Mucosa of gallbladder (tissue), 1 donor: Measurements from ENCODE around the gene PLIN4. TPM values are rescaled to one million over a fixed set of nuclear protein-coding genes. Genes with fewer than 3 reads are reported as not detected.

ENCODE experiments used
- DNase-seq: peaks from one replicate; pipeline ENCODE4 v3.0.0-alpha.2; 2020; ENCODE audit warnings: low spot score
- total RNA-seq: library from RNA; stranded (reverse); gene quantifications from one replicate; pipeline ENCODE4 v1.2.1, GENCODE V29; 2021
- donor health status: DM: no; HTN: no; CAD: no.

PLIN4 gene
- total RNA-seq, 1 donor from 2014 or later = 36.4 TPM

DNA sequence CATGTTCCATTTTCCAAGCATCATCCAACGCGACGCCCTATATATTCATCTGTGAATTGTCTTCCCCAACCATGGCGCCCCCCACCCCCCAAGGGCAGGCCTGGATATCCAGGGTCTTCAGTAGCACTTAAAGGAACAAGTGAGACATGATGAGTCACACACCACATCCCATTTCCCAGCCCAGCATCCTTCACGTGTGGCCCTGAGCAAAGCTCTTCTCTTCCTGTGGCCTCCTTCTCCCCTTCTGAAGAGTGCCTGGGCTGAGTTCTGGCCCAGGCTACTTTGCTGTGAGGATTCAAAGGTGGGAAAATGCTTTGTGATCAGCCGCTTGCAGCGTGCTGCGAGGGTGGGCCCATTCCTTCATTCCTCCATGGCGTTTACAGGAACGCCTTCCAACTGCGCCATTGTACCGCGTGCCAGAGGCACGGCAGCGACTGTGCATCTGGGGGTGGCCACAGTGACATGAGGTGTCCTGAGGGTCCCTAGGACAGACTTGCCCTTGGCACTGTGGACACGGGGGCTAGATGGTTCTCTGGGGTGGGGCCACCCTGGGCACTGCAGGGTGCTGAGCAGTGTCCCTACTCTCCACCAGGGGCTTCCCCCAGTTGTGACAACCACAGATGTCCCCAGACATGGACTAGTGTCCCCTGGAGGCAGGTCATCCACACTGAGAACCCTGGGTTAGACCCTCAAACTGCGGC lies 11.7 kb downstream of the PLIN4 start:
- DNase-seq = no peak

- no peak for DNase-seq
These were observed 12.5 kb downstream of the PLIN4 start for GRCh38 chr19:4505570-4506448.

- DNase-seq = no peak
These were observed 13.3 kb downstream of the PLIN4 start for GRCh38 chr19:4504891-4505569.

DNA sequence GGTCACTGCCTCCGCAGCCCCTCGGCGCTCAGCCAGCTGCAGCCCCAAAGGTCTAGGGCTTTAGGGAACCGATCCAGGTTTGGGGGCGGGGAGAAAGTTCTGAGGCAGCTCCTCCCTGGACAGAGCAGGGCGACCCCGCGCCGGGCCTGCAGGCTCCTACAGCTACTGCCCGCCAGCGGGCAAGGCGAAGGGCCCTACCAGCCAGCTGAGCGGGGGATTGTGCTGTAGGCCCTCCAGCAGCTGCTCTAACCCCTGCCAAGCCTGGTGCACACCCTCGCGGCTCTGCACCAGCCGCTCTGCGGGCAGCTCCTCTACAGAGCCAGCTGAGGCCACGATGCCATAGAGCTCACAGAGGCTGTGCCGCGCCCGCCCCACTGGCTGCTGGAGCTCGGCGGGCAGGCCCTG lies 14.0 kb downstream of the PLIN4 start:
- no peak for DNase-seq

DNA sequence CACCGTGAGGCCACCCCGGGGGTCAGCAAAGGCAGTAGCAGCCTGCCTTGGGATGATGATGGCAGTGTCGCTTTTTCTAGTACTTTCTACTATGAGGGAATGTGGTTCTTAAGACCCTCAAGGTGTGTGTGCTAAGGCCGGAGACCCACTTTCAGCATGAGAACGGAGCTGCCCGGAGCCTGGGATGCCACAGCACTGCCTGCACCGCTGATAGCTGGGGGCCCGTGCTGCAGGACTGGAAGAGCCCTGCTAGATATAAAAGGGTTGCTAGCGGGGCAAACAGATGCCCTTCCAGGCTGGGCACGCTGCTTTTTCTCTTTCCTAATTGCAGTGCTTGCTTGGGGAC lies 14.5 kb downstream of the PLIN4 start:
- no peak for DNase-seq

DNA sequence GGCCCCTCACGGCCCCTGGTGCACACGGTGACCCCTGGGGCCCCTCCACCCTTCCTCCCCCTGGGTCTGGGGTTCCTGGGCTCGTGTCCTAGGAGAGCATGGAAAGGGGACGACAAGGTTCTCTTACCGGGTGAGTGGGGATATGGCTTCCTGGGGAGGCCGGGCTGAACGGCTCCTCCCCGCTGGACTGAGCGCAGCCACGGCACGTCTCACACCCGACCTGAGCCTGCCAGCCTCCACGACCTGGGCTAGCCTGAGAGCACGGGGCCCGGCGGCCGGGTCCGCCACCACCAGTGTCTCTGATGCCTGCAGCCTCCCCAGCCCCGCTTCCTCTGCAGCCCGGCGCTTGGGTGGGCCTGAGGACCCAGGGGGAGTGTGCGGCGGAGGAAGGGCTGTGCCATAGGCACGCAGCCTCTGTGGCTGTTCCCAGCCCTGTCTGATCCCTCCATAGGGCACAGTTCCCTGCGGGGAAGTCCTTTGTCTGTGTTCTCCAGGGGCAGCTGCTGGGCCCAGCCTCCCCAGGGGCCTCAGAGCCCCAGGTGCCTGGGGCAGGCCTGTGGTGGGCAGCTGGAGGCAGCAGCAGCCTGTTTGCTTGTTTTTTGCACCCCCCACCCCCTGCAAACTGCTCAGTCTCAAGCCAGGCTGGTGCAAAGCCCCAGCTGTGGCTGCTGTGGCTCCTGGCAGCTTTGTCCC lies 15.0 kb downstream of the PLIN4 start:
- no peak for DNase-seq

- no peak for DNase-seq
These were observed 15.8 kb downstream of the PLIN4 start for GRCh38 chr19:4502282-4503131.

DNA sequence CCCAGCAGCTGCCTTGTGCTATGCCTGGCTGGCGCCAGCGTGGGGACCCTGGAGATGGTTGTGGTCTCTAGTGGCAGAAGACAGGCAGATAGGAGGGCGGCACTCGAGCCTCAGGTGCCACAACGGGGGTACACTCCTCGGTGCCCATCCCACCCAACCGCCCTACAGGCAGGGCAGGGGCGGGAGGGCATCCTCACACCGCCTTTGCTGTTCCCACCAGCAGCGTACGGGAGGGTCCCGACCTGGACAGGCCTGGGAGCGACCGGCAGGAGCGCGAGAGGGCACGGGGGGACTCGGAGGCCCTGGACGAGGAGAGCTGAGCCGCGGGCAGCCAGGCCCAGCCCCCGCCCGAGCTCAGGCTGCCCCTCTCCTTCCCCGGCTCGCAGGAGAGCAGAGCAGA lies 16.6 kb downstream of the PLIN4 start:
- DNase-seq = no peak

GRCh38 chr19:4500841-4501591 lies 17.3 kb downstream of the PLIN4 start:
- no peak for DNase-seq

DNA sequence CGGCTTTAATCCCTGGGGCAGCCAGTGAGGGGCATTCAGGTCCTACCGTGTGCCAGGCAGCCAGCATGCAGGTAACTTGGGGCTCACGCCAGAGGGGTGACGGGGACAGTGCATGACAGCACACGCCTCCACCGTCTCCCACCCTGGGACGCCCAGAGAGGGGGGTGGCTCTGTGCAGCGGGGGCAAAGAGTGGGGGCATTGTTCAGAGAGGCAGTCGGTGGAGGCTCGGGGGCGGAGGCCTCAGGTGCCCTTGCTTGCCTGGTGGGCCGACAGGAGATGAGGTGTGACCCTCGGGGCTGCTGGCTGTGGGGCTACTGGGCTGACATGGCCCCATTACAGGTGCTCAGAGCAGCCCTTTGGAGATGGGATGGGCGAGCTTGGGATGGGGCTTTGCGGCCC lies 18.4 kb downstream of the PLIN4 start:
- no peak for DNase-seq

DNA sequence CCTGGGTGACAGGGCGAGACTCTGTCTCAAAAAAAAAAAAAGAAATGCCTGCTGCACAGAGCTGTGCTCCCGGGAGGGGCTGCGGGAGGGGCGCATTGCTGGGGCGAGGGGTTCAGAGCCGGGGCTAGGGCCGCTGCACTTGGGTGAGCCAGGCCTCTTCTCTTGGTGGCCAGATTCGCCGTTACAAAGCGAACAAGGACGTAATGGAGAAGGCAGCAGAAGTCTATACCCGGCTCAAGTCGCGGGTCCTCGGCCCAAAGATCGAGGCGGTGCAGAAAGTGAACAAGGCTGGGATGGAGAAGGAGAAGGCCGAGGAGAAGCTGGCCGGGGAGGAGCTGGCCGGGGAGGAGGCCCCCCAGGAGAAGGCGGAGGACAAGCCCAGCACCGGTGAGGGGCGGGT lies 19.0 kb downstream of the PLIN4 start:
- no peak for DNase-seq

DNA sequence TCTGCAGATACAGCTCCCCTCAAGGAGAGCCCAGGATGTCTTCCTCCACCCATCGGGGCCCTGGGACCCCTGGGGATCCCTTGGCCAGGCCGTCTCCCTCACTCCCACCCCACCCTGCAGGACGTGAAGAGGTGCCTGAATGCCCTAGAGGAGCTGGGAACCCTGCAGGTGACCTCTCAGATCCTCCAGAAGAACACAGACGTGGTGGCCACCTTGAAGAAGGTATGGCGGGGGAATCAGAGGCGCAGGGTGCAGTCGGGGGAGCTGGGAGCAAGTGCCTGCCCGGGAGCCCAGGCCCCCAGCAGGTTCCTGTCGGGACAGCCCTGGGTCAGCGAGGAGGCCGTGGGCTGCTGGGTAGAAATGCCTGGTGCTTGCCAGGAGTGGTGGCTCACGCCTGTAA lies 19.6 kb downstream of the PLIN4 start:
- no peak for DNase-seq

GRCh38 chr19:4497770-4498389 lies 20.4 kb downstream of the PLIN4 start:
- no peak for DNase-seq

- no peak for DNase-seq
These were observed 22.0 kb downstream of the PLIN4 start for GRCh38 chr19:4496304-4496703.

- no peak for DNase-seq
These were observed 22.8 kb downstream of the PLIN4 start for GRCh38 chr19:4495471-4495870.

GRCh38 chr19:4494691-4495064 lies 23.6 kb downstream of the PLIN4 start:
- no peak for DNase-seq

DNA sequence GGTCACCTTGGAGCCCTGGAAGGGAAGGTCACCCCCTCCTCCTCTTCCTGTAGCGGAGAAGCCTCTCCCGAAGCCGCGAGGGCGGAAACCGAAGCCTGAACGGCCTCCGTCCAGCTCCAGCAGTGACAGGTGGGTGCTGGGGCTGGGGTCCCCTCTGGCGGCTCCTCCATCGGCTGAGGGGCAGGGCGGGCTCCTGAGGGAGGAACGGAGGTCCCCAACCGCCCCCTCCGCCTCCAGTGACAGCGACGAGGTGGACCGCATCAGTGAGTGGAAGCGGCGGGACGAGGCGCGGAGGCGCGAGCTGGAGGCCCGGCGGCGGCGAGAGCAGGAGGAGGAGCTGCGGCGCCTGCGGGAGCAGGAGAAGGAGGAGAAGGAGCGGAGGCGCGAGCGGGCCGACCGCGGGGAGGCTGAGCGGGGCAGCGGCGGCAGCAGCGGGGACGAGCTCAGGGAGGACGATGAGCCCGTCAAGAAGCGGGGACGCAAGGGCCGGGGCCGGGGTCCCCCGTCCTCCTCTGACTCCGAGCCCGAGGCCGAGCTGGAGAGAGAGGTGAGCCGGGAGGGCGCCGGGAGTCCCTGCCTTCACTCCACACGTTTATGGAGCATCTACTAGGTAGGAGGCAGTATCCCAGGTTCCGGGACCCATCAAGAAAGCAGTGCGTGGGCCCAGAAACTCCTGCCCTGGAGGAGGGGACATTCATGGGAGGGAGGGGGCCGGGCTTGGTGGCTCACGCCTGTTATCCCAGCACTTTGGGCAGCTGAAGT lies 24.2 kb downstream of the PLIN4 start:
- no peak for DNase-seq

GRCh38 chr19:4493104-4493928 lies 25.0 kb downstream of the PLIN4 start:
- DNase-seq = no peak
